DMS53 (cell line): ENCODE measurements around the gene PCDHGA8.

Source experiments
- DNase-seq: peaks from one replicate; lab custom pipeline; 2025; lab: John Stamatoyannopoulos, UW

PCDHGA8 gene

DNA sequence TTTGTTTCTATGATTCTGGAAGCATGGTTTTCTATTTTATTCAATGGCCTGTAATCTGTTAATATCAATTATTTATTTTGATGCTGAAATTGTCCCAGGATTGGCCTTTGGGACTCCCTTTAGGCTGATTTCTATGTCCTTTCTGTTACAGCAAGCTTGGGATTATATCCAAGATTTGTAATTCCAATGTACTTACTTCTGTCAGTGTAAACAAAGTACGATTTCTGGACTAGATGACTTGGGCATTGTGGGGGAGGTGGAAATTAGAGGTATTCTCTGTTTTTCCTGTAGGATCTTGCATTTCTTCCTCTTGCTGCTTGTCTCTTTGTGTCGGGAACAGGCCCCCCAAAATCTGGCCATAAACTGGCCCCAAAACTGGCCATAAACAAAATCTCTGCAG, 41.6 kb downstream of the PCDHGA8 start:
- no peak for DNase-seq

DNA sequence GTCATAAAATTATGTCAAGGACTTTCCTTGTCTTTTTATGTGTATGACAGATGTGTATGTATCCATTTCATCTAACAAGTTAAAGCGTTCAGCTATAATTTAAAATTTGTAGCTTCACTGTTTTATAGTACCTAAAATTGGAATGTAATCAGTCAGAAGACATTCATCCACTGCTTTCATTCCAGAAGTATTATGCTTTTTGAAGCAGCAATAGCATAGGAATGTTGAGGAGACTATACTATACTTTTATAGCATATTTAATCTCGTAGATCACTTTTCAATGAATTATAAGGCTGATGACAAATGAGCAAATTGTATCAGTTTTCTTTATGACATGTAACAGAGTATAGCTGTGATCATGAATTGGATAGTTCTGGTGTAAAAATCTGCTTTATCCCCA, 44.8 kb downstream of the PCDHGA8 start:
- DNase-seq: no peak

DNA sequence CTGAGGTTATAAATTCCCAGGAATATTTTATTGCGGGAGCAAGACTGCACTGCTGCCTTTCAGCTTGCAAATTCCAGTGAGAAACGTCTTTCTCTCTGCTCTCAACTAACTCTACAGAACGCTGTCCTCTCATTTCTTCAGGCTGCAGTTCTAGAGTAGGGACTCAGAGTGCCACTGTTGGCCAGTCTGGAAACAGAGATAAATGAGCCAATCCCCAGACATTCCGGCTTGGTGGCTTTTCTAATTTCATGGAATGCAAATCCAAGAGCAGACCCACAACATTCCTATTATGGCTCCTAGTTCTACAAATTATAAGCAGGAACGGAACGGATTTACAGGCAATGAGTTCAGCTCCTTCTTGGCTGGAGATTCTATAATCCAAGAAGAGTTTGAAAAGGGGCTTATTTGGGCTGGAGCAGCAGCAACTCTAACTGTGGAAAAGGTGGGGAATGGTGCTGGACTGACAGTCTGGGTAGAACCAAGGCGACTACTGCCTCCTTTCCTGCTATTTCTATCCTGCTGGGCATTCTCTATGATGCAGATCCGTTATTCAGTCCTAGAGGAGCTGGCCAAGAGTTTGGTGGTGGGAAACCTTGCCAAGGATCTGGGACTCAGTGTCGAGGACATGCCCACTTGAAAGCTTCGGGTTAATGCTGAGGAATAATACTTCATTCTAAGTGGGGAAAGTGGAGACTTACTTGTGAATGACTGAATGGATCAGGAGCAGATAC, 47.1 kb downstream of the PCDHGA8 start:
- no peak for DNase-seq

DNA sequence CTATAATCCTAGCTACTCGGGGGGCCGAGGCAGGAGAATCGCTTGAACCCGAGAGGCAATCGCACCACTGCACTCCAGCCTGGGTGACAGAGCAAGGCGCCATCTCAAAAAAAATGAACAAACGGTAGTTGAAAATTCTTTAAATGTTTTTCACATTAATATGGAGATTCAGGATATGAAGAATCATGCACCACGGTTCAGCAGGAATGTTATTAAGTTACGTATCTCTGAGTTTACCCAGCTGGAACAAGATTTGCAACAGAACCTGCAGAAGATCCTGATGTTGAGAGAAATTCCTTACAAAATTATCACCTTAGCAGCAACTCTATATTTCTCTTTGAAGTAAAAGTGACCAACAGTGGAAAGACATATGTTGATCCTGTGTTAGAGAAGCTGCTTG, 47.9 kb downstream of the PCDHGA8 start:
- no peak for DNase-seq

DNA sequence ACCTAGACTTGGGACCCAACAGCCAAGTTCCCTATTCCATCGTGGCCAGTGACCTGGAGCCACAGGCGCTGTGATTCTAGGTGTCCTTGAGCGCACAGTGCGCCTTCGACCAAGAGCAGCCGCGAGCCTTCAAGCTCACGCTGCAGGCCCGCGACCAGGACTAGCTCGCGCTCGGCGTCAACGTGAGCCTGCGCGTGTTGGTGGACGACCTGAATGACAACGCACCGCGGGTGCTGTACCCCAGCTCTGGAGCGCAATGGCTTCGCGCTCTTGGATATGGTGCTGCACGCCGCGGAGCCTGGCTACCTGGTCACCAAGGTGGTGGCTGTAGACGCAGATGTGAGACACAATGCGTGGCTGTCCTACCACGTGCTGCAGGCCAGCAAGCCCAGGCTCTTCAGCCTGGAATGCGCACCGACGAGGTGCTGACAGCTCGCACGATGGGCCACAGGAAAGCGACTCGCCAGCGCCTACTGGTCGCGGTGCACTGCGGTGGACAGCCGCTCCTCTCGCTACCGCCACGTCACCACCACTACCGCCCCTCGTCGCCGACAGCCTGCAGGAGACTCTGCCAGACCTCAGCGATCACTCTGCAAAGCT, 49.2 kb downstream of the PCDHGA8 start:
- DNase-seq: no peak
